HG03066 (cell line): Measurements from ENCODE around the gene GRAMD1B.

Source experiments
- ATAC-seq: cut with Tn5 transposase; IDR thresholded peaks from one replicate; pipeline ENCODE4 v1.9.1; 2021; ENCODE audit warnings: low read depth; ENCODE audit not compliant: unreplicated experiment

The GRAMD1B gene

DNA sequence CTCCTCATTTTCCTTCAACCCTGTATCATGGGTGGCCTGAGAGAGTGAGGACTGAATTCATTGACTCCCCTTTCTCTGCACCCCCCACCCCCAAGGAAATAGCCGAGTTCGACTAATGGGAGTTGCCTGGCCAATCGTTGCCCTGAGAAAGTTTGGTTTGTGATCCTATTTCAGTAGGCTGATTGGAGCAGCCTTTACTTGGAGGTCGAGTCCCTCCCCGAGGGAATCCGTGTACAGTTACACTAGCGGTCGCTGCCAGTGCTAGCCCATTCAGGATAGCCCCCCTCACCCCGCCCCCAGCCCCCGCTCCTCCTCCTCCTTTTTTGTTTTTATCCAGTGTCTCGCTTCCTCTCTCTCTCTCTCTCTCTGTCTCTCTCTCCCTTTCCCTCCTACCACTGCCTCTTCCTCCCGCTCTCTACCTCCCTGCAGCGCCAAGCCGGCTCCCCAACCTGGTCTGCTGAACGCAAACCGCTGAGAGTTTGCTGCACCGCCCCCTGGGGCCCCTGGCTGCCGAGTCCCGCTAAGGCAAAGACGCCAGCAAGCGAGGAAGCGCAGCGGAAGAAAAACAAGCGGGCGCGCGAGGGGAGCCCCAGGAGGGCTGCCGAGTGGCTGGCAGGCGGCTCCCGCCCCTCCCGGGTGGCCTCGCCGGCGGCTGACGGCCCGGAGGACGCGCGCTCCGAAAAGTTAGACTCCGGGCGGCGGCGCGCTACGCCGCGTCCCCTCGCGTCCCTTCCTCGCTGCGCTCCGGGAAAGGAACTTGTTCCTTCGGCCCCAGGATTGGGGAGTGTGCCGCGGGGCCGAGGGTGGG, at the start of gene GRAMD1B:
GRAMD1B (plus strand) TSS at position 357 of the 808 bp plus-strand sequence. CDS start 524 bp downstream, outside the sequence.
- peak; percentile 64 for ATAC-seq

DNA sequence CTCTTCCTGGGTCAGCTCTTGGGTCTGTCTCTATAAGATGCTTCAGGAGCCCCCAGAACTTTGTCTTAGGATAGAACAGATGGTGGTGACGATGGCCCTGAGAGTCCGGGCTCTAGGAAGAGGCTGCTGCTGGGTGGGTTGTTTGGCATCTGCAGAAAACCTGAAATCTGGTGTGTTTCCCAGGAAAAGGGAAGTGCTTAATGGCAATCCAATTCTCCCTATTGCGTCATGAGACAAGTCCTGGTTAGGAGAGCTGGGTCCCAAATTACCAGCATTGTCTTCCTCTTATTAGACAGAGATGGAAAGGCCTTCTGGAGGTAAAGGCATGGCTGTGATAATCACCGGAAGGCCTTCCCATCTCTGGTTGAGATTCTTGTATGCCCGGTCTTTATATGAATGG, 48.9 kb upstream of the GRAMD1B start:
- ATAC-seq, result no peak

DNA sequence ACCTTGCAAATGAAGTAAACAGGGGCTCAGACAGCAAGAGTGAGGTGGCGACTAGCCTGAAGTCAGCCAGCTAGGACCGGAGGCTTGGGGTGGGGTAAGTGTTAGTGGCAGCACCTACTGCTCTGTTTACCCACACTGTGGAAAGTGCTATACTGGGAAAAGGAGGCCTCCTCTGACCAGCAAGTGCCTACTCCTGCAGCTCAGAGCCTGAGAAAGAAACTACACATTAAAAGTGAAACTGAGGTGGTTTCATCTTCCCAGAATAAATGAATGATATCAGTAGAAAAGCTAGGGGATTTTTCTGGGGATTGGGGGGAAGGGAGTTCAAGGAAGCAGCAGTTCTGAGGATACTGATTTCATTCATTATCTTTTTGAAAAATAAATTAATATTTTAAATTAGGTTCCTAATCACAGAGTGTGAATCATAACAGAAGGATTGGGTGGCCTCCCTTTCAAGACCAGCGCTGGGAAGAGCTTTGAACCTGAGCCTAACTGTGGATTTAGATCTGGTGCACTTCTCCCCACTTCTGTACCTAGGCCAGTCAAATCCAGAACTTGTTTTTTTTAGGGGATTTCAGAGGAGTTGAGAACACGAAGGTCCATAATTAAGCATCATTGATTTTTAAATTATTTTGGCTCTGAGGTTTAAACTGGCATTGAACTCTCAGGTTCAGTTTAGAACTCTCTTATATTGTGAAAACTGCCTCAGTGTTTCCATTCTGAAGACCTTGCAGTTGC, 48.1 kb upstream of the GRAMD1B start:
- peak; percentile 75 for ATAC-seq

DNA sequence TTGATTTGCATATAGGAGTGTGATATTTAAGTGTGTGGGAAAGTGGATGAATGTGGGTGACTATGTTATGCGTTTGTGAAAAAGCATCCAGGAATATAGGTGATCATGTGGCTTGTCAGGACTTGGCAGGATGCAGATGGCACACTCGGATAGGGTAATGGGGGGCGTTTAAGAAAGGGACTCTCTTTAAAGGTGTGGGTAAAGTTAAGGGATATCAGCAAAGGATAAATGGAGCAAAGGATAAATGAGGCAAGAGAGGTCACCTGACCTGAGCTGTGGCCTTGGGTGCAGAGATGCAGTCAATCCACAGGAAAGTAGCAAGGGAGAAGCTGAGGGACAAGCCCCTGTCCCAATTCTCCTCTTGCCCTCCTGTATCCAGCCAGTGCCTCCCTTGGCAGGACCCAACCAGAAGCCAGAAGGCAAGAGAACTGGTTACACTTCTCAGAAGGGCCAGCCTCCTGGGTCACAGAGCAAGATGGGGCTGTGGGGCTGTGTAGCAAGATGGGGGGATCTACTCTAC, 47.5 kb upstream of the GRAMD1B start:
- peak; percentile 7 for ATAC-seq

DNA sequence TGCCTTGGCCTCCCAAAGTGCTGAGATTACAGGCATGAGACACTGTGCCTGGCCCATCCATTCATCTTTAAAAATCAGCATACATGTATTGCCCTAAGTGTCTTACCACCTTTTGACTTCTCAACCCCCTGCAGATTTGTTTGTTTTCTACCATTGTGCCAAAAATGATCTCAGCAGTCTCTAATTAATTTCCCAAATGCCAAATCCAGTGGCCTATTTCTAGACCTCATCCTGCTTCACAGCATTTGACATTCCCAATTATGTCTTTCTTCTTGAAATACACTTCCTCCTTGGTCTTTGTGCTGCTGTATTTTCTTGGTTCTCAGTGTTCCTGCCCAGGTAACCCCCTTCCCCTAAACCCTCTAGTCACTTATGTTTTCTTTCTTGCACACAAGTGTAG, 46.0 kb upstream of the GRAMD1B start:
- ATAC-seq, result no peak

DNA sequence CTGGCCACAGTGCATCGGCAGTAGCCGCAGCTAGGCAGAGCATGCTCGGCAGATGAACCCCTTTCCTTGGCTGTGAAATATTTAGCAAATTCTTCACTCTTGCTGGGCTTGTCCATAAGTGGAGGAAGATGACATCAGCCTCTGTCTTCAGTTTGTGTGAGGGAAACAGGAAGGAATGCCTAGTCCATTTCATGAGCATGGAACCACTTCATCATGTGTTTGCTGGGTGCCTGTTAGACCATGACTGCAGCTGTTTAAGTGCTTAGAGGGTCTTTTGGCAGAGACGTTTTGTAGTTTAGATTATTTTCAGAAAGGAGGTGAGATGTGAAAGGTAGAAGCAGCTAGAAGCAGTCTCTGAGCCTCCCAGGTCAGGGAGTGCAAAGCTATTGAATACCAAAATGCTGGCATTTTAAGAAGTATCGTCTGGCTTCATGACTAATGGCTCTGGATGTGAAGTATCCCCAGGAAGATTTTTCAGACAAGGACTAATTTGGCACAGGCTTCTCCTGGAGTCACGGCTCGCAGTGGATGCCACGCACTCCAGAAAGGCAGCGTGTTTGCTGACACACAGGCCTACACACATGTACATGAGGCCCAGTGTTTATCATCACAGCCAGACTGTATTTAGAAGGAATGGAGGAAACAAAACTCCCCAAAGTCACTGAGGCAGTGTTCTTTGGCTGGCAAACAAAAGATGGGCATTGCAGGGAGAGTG, 43.1 kb upstream of the GRAMD1B start:
- no peak for ATAC-seq

DNA sequence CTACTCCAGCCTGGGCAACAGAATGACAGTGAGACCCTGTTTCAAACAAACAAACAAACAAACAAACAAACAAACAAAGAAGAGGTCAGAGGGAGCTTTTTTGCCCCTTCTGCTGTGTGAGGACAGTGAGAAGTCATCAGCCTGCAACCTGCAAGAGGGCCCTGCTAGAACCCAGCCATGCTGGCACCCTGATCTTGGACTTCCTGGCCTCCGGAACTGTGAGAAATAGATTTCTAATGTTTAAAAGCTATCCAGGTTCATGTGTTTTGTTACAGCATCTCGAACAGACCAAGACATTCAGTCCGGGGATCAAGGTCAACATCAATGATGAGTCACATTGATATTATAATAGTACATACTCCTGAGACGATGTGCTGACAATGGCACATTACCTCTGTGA, 41.4 kb upstream of the GRAMD1B start:
- no peak for ATAC-seq

DNA sequence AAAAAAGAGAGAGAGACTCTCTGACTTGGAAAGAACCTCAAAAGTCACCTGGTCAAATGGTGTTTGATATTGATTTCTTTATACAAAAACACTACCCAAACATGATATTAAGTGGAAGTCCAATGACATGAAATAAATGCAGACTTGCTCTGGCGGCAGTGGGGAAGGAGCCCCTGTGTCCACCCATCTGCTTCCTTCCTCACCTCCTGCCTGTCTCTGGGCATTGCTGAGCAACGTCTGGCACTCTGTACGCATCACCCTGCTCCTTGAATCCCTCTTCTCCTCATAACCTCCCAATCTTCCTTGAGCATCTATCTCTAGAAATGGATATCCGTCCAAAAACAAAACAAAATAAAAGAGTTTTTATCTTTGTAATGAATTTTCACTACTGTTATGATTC, 39.9 kb upstream of the GRAMD1B start:
- no peak for ATAC-seq

DNA sequence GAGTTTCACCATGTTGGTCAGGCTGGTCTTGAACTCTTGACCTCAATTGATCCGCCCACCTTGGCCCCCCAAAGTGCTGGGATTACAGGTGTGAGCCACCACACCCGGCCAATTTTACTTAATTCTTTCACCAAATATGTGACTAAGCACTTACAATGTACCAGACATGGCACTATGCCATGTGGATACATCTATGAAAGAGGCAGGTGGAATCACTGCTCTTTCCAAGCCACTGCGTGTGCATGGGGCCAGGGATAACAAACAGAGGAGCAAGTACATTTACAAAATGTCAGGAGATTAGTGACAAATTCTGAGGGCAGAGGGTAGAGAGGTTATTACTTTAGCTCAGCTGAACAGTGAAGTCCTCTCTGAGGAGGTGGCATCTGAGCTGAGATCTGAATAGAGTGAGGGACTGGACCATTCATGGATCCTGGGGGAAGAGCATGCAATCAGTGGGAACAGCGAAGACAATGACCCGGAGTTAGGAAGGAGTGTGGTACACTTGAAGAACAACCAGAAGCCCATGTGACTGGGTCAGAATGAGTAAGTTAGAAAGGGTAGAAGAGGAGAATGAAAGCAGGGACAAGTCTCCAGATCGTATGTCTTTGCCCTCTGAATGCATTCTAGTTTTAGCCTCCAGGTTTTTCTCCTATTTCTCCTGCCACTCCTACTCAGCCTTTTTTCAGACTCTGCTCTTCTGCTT, 38.3 kb upstream of the GRAMD1B start:
- ATAC-seq, result no peak

DNA sequence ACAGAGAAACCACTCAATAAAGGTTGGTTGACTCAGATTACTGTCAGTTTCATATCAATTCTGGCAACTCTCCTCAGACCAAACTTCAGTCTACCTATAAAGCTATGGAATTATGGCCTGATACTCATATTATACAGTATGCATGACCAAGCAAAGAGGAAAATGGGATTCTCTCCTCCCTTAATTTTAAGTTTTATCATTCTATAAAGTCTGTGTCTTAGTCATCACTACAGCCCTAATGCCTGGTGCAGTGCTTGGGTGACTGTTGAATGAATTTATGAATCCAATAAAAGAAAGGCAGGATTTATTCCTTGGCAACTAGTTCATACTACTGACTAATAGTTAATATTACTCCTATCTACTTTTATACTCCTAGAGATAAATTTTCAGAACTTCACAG, 37.6 kb upstream of the GRAMD1B start:
- ATAC-seq, result no peak

DNA sequence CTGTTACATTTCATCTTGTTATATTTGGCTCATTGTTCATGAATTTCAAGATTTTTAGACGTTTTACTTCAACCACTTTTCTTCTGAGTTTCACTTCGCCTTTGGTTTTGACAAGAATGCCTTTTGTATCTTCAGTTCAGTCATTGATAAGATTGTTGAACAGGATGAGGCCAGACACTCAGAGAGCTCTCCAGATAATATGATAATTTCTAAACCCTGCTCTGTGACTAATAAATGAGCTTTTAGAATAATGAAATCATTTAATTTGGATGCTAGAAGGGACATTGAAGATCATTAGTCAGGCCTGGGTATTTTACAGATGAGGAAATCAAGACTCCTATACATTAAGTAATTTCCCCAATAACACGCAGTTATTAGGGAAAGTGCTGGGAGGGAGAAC, 37.2 kb upstream of the GRAMD1B start:
- ATAC-seq, result no peak

DNA sequence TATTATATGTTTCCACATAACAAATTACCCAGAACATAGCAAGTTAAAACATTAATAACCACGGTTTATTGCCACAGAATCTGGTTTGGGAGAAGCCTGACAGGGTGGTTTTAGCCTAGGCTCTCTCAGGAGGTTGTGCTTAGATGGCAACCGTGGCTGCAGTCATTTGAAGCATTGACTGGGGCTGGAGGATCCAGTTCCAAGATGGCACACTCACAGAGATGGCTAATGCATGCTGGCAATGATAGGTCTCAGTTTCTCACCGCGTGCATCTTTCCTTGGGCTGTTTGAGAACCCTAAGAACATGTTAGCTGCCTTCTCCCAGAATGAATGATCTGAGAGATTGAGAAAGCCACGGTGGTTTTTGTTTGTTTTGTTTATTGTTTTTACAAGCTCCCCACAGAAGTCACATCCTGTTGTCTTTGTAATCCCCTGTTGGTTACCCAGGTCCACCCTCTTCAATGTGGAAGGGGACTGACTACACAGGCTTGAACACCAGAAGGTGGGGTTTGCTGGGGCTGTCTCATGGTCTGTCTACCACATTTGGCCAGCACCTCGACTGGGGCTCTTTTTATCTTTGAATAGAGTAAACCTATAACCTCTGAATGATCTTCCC, 36.6 kb upstream of the GRAMD1B start:
- ATAC-seq, result no peak

DNA sequence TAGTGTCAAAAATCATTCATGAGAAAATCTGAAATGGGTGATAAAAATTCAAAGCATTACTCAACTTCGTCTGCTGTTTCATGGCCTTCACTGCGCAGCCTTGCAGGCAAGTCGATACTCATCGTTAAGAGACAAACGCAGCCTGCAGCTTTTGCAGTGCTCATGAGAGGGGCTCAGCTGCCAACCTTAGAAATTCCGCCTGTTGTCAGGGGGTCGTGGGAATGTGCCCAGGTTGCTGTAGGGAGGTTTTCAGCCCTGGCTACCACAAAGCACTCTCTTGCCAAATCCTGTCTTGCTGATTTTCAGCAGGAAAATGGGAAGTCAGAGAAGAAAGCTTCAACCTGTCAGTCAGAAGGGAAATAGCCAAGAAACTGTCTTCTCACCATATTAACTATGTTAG, 25.4 kb upstream of the GRAMD1B start:
- no peak for ATAC-seq

DNA sequence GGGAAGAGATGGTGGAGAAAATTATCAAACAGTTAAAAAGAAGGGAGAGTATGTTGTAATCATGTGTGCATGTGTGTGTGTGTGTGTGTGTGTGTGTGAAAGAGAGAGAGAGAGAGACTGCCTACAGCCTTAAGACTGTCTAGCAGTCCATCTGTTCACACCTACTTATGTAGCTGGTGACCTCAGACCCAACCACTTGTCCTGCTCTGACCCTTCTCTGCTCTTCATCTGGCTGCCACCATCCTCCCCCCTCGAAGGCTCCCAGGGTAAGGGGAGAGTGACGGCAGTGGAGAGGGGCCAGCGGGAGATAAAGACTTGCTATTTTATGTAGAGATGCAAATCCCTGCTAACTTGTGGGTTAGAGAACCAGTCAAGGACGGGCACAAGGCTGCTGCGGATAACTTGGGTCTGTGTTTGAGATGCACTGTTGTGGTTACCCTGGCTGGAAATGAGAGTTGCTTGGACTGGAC, 24.9 kb upstream of the GRAMD1B start:
- no peak for ATAC-seq

DNA sequence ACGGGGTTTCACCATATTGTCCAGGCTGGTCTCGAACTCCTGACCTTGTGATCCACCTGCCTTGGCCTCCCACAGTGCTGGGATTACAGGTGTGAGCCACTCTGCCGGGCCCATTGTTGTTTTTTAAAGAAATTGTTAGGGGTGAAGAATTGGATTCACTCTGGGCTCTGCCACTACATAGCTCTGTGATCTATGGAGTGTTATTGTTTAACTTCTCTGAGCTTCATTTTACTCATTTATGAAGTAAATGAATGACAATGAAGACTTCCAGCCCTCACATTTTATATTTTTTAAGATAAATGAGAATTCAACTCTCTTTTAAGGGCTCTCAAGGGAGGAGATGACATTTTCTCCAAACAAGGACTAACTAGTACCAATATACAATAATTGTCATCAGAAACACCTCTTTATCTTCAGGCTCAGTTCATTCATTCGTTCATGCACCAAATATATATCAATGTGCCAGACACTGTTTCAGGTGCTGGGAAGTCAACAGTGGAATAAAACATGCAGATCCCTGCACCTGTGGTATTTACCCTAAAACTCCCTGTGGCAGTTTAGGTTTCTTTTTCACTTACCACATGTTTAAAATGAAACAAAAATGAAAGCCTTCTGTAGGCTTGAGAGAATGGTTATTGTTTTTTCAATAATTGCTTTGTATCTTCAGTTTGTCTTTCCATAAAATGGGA, 23.5 kb upstream of the GRAMD1B start:
- ATAC-seq, result no peak

DNA sequence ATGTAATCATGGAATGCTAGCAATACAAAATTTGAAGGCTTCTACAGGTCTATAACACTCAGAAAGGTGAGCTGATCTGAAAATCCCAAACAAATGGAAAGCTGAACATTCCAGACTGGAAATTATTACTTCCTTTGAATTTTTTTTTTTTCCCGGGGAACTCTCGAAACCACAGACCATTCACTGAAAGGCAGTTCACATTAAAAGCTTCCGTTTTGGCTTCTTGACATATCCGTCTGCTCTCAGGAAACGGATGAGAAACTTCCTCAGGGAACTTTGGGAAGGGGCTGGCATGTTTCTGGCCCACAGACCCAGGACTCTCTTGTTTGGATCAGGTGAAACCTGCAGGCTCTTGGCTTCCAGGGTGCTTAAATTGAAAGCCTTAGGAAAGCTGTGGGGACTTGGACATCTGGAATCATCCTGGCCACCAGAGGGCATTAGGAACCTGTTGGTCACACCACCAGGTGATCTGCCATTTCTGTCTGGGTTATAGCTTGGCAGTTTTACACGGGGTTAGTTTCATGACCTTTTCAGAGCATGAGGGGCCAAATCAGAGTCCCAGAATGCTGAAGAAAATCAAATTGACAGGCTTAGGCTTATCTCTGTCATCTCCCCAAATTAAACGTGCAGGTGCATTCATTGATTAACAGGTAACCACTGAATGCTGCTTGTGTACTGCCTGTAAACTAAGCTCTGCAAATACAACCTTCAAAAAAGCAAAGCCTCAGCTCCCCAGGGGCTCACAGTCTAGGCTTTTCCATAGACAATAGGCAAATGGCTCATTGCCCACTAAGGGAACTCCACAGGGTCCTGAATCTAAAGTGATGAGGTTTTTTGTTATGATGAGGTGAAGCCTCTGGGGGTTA, 22.7 kb upstream of the GRAMD1B start:
- no peak for ATAC-seq

DNA sequence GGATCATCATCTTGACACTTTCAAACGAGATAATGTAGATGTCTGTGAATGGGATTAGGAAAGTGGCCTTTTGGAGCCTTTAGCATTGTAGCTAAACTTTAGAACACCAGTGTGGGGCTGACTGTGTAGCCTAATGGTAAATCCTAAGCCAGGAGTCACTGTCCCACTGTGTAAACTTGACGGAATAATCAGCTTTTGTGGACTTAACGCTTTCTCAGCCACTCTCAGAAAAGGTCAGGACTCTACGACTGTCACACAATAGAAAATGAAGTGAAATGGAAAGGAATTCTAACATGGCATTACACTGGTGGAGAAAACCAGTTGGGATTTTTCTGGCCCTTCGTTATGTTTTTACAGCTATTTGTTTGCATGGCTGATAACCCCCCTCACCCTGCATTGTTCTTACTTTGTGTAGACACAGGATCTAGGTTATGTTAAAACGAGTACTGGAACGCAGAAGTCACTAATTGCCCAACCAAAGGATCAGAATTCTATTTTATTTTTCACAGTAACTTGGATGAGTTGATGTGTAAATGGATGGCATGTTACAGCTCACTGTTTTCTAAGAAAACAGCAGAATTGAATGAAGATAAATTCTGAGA, 22.0 kb upstream of the GRAMD1B start:
- ATAC-seq, result no peak
